Astrocyte (in vitro differentiated cells and primary cell): Measurements from ENCODE around the gene CSNK1G3.

Experiments
- EZH2 ChIP-seq: IDR thresholded peaks from 2 replicates; pipeline ENCODE4 v1.6.1; 2012; ENCODE audit warnings: mild to moderate bottlenecking, low read length, inconsistent platforms; ENCODE audit not compliant: insufficient read depth
- TF ChIP-seq, protein P1 (sequence below): IDR thresholded peaks from 2 replicates; pipeline ENCODE4 v1.5.1; 2011; ENCODE audit warnings: low read depth, mild to moderate bottlenecking, inconsistent platforms, low read length, moderate library complexity; ENCODE audit not compliant: insufficient read depth

- TF ChIP-seq, protein P1, sequence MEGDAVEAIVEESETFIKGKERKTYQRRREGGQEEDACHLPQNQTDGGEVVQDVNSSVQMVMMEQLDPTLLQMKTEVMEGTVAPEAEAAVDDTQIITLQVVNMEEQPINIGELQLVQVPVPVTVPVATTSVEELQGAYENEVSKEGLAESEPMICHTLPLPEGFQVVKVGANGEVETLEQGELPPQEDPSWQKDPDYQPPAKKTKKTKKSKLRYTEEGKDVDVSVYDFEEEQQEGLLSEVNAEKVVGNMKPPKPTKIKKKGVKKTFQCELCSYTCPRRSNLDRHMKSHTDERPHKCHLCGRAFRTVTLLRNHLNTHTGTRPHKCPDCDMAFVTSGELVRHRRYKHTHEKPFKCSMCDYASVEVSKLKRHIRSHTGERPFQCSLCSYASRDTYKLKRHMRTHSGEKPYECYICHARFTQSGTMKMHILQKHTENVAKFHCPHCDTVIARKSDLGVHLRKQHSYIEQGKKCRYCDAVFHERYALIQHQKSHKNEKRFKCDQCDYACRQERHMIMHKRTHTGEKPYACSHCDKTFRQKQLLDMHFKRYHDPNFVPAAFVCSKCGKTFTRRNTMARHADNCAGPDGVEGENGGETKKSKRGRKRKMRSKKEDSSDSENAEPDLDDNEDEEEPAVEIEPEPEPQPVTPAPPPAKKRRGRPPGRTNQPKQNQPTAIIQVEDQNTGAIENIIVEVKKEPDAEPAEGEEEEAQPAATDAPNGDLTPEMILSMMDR: no peak
- TF ChIP-seq EZH2: no peak
Measured at GRCh38 chr5:123482258-123482657, 29.7 kb upstream of the CSNK1G3 start.
